ENCODE results near the gene ANKHD1. TPM values are rescaled to one million over a fixed set of nuclear protein-coding genes. Genes with fewer than 3 reads are reported as not detected.

The ANKHD1 gene
- total RNA-seq, 6 experiments from 2014 or later = 35.4 to 49.7 (median 41.5) TPM

- H3K36me3 Mint-ChIP-seq (ENCODE audit: low read depth) = no peaks in the 10 kb centered on the region
- no peak for DNase-seq
- no peaks in the 10 kb centered on the region; the same call in 1 of the 2 replicates for H3K27me3 Mint-ChIP-seq (ENCODE audit: insufficient read depth)
- TF ChIP-seq CTCF (IDR thresholded peaks at IDR 0.05) = no peak
- no peak overlapping the region for H3K4me3 Mint-ChIP-seq
- no peak overlapping the region for H3K27ac Mint-ChIP-seq
- peaks cover 28% of the 10 kb centered on the region for H3K4me1 Mint-ChIP-seq (ENCODE audit: low read depth)
- no peaks in the 10 kb centered on the region for H3K9me3 Mint-ChIP-seq
Measured at GRCh38 chr5:140403613-140404012, 2.0 kb downstream of the ANKHD1 start.

DNA sequence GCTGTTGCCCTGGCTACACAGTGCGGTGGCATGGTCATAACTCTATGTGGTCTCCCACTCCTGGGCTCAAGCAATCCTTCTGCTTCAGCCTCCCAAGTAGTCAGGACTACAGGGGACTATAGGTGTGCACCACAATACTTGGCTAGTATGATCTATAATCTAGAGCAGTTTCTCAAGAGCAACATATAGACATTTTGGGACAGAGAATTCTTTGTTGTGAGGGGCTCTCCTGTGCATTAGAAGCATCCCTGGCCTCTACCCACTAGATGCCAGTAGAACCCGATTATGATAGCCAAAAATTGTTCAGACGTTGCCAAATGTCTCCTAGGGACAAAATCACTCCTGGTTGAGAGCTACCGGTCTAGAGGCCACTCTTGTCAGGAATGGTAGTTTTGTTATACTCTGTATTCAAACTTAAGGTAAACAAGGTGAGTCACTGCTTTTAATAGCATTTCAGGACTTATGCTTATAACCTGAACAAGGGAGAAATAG lies 7.2 kb downstream of the ANKHD1 start:
- H3K9me3 Mint-ChIP-seq = no peaks in the 10 kb centered on the region
- H3K27me3 Mint-ChIP-seq (ENCODE audit: insufficient read depth) = no peaks in the 10 kb centered on the region
- no peak for TF ChIP-seq CTCF (IDR thresholded peaks at IDR 0.05)
- no peak overlapping the region for H3K4me3 Mint-ChIP-seq
- no peak overlapping the region; the same call in 1 of the 2 replicates for H3K27ac Mint-ChIP-seq
- H3K4me1 Mint-ChIP-seq (ENCODE audit: low read depth) = peaks cover 20% of the 10 kb centered on the region
- no peak for DNase-seq
- H3K36me3 Mint-ChIP-seq (ENCODE audit: low read depth) = no peaks in the 10 kb centered on the region

DNA sequence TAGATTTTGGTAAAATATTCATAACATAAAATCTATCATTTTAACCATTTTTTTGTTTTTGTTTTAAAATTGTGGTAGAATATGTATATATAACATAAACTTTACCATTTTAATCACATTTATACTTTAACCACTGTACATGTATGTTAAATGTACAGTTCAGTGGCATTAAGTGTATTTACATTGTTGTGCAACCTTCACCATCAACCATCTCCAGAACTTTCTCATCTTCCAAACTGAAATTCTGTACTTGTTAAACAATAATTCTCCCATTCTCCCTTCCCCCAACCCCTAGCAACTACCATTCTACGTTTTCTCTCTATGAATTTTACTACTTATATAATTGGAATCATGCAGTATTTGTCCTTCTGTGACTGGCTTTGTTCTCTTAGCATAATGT lies 11.6 kb downstream of the ANKHD1 start:
- H3K27ac Mint-ChIP-seq = no peak overlapping the region
- peaks cover 6% of the 10 kb centered on the region for H3K4me1 Mint-ChIP-seq (ENCODE audit: low read depth)
- H3K9me3 Mint-ChIP-seq = no peaks in the 10 kb centered on the region
- TF ChIP-seq CTCF (IDR thresholded peaks at IDR 0.05) = no peak
- no peaks in the 10 kb centered on the region for H3K27me3 Mint-ChIP-seq (ENCODE audit: insufficient read depth)
- DNase-seq = no peak
- no peak overlapping the region for H3K4me3 Mint-ChIP-seq
- peaks cover 3% of the 10 kb centered on the region; the same call in 1 of the 2 replicates for H3K36me3 Mint-ChIP-seq (ENCODE audit: low read depth)

DNA sequence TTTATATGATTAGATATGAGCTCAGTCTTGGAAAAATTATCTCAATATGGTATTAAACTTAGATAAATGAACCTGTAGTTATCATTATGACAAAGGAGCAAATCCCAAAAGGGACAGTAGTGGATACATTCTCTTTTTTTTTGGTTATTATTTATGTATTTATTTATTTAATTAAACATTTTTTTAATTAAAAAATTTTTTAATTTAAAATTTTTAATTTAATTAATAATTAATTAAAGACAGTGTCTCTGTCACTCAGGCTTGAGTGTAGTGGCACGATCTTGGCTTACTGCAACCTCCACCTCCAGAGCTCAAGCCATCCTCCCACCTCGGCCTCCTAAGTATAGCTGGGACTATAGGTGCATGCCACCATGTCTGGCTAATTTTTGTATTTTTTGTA lies 15.6 kb downstream of the ANKHD1 start:
- TF ChIP-seq CTCF (IDR thresholded peaks at IDR 0.05) = no peak
- Mint-ChIP-seq H3K27ac (no peak overlapping the region), H3K27me3 (ENCODE audit: insufficient read depth) (no peaks in the 10 kb centered on the region; the same call in 1 of the 2 replicates), H3K4me3 (no peak overlapping the region), H3K36me3 (ENCODE audit: low read depth) (peaks cover 3% of the 10 kb centered on the region; the same call in 1 of the 2 replicates), H3K4me1 (ENCODE audit: low read depth) (peaks cover 18% of the 10 kb centered on the region), H3K9me3 (no peaks in the 10 kb centered on the region)
- no peak for DNase-seq

DNA sequence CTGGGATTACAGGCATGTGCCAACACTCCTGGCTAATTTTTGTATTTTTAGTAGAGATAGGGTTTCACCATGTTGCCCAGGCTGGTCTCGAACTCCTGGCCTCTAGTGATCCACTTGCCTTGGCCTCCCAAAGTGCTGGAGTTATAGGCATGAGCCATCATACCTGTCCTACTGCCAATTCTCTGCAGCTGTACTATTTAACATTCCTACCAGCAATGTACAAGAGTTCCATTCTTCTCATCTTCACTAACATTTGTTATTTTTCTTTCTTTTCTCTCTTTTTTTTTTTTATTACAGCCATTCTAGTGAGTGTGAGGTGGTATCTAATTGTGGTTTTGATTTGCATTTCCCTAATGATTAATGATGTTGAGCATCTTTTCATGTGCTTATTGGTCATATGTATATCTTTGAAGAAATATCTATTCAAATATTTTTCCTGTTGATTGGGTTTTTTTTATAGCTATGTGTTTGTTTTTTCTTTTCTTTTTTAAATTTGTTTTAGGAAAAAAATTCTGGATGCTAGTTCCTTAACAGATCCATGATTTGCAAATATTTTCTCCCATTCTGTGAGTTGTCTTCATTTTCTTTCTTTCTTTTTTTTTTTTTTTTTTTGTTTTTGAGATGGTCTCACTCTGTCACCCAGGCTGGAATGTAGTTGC lies 17.4 kb downstream of the ANKHD1 start:
- no peak overlapping the region for H3K27ac Mint-ChIP-seq
- no peaks in the 10 kb centered on the region for H3K9me3 Mint-ChIP-seq
- peaks cover 27% of the 10 kb centered on the region for H3K4me1 Mint-ChIP-seq (ENCODE audit: low read depth)
- peaks cover 3% of the 10 kb centered on the region; the same call in 1 of the 2 replicates for H3K36me3 Mint-ChIP-seq (ENCODE audit: low read depth)
- no peak overlapping the region for H3K4me3 Mint-ChIP-seq
- DNase-seq = no peak
- no peaks in the 10 kb centered on the region; the same call in 1 of the 2 replicates for H3K27me3 Mint-ChIP-seq (ENCODE audit: insufficient read depth)
- TF ChIP-seq CTCF (IDR thresholded peaks at IDR 0.05) = no peak
